Liver (tissue), 9 donors: ENCODE measurements around the gene P3H4. TPM values are rescaled to one million over a fixed set of nuclear protein-coding genes. Genes with fewer than 3 reads are reported as not detected.

Experiments used
- DNase-seq: peaks from one replicate; pipeline ENCODE4 v3.0.0-alpha.2; 2017; ENCODE audit warnings: low spot score
- H3K27ac ChIP-seq, 2 donors: one replicate each; pipeline ENCODE4 v1.7.0; 2013; ENCODE audit warnings: inconsistent platforms in 2 of 2, low read length in 2 of 2, control low read depth in 1 of 2, low read depth in 1 of 2, mild to moderate bottlenecking in 1 of 2
- H3K27me3 ChIP-seq, 4 donors: one replicate each; pipeline versions ENCODE4 v1.6.1 to v1.7.0; 2013; ENCODE audit warnings: low read length in 3 of 4, inconsistent platforms in 1 of 4, mild to moderate bottlenecking in 1 of 4, moderate library complexity in 1 of 4; ENCODE audit not compliant: control insufficient read depth in 4 of 4, insufficient read depth in 4 of 4
- H3K36me3 ChIP-seq, 4 donors: one replicate each; pipeline versions ENCODE4 v1.6.1 to v1.7.0; 2013; ENCODE audit warnings: low read length in 3 of 4, mild to moderate bottlenecking in 3 of 4, low read depth in 1 of 4, moderate library complexity in 1 of 4; ENCODE audit not compliant: control insufficient read depth in 4 of 4, insufficient read depth in 3 of 4
- H3K4me1 ChIP-seq, 4 donors: one replicate each; pipeline versions ENCODE4 v1.6.1 to v1.7.0; 2013; ENCODE audit warnings: low read length in 3 of 4, mild to moderate bottlenecking in 3 of 4, moderate library complexity in 1 of 4; ENCODE audit not compliant: control insufficient read depth in 4 of 4, insufficient read depth in 4 of 4
- H3K4me3 ChIP-seq, 3 donors: one replicate each; pipeline versions ENCODE4 v1.6.1 to v1.7.0; 2013; ENCODE audit warnings: low read length in 3 of 3, control low read depth in 1 of 3, low read depth in 1 of 3, mild to moderate bottlenecking in 1 of 3
- H3K9ac ChIP-seq, 2 donors: one replicate each; pipeline ENCODE4 v1.7.0; 2013; ENCODE audit warnings: low read length in 2 of 2, mild to moderate bottlenecking in 2 of 2, moderate library complexity in 2 of 2, control low read depth in 1 of 2, low read depth in 1 of 2
- H3K9me3 ChIP-seq, 4 donors: one replicate each; pipeline versions ENCODE4 v1.6.1 to v1.7.0; 2013; ENCODE audit warnings: low read length in 3 of 4; ENCODE audit not compliant: control insufficient read depth in 4 of 4
- ATF3 ChIP-seq: IDR thresholded peaks from 2 replicates; pipeline ENCODE4 v1.6.1; 2016; ENCODE audit warnings: antibody characterized with exemption
- EGR1 ChIP-seq, 2 donors: IDR thresholded peaks; 2 replicates each; pipeline ENCODE4 v1.6.1; 2016 to 2018; ENCODE audit warnings: antibody characterized with exemption in 2 of 2, low read depth in 2 of 2
- FOXA1 ChIP-seq: IDR thresholded peaks from 2 replicates; pipeline ENCODE4 v1.6.1; 2016; ENCODE audit warnings: antibody characterized with exemption
- FOXA2 ChIP-seq: IDR thresholded peaks from 2 replicates; pipeline ENCODE4 v1.6.1; 2016; ENCODE audit warnings: antibody characterized with exemption
- GABPA ChIP-seq, 2 donors: IDR thresholded peaks in 1 of 2; conservative IDR thresholded peaks in 1 of 2; 2 replicates each; pipeline ENCODE4 v1.6.1; 2016; ENCODE audit warnings: antibody characterized with exemption in 2 of 2, mild to moderate bottlenecking in 1 of 2, moderate library complexity in 1 of 2
- HNF4A ChIP-seq, 2 donors: conservative IDR thresholded peaks; 2 replicates each; pipeline ENCODE4 v1.6.1; 2016; ENCODE audit warnings: antibody characterized with exemption in 2 of 2, mild to moderate bottlenecking in 2 of 2
- HNF4G ChIP-seq: IDR thresholded peaks from 2 replicates; pipeline ENCODE4 v1.6.1; 2016; ENCODE audit warnings: antibody characterized with exemption
- JUND ChIP-seq, 2 donors: IDR thresholded peaks; 2 replicates each; pipeline ENCODE4 v1.6.1; 2016; ENCODE audit warnings: antibody characterized with exemption in 2 of 2
- NR2F2 ChIP-seq: IDR thresholded peaks from 2 replicates; pipeline ENCODE4 v1.6.1; 2016; ENCODE audit warnings: antibody characterized with exemption
- RAD21 ChIP-seq, 2 donors: IDR thresholded peaks; 2 replicates each; pipeline ENCODE4 v1.6.1; 2016; ENCODE audit warnings: antibody characterized with exemption in 2 of 2, mild to moderate bottlenecking in 2 of 2
- REST ChIP-seq: IDR thresholded peaks from 2 replicates; pipeline ENCODE4 v1.6.1; 2016; ENCODE audit warnings: antibody characterized with exemption, mild to moderate bottlenecking
- RXRA ChIP-seq, 2 donors: IDR thresholded peaks; 2 replicates each; pipeline ENCODE4 v1.6.1; 2017 to 2018; ENCODE audit warnings: antibody characterized with exemption in 2 of 2, mild to moderate bottlenecking in 1 of 2
- SP1 ChIP-seq: IDR thresholded peaks from 2 replicates; pipeline ENCODE4 v1.6.1; 2018; ENCODE audit warnings: antibody characterized with exemption, mild to moderate bottlenecking
- TAF1 ChIP-seq: conservative IDR thresholded peaks from 2 replicates; pipeline ENCODE4 v1.6.1; 2016; ENCODE audit warnings: antibody characterized with exemption, mild to moderate bottlenecking
- YY1 ChIP-seq: IDR thresholded peaks from 2 replicates; pipeline ENCODE4 v1.6.1; 2016; ENCODE audit warnings: antibody characterized with exemption, mild to moderate bottlenecking
- WGBS: extraction: QIAGEN DNeasy Blood & Tissue Kit; methylation state at CpG from one replicate; pipeline ENCODE4 v1.1.7; 2013; 5-methylcytosine and 5-hydroxymethylcytosine counted together
- polyA plus RNA-seq, 2 donors: library from polyadenylated mRNA; stranded (reverse) in 1 of 2; unstranded in 1 of 2; fragments of 200-250 nt in 1 of 2; fragments of >200 nt in 1 of 2; fragmentation: Nextera tagmentation in 1 of 2; extraction: Ambion mirVana in 1 of 2; gene quantifications; one replicate each; pipeline versions ENCODE4 v1.2.1 to v1.2.3, GENCODE V29; 2013 to 2015
- total RNA-seq, 2 donors: library from RNA; depleted of rRNA; stranded (reverse); fragments of >200 nt; gene quantifications; one replicate each; pipeline ENCODE4 v1.2.3, GENCODE V29; 2014
- TF ChIP-seq, protein P1 (sequence below): fragments of 150-350 bp; IDR thresholded peaks from 2 replicates; pipeline ENCODE4 v1.5.1; 2017; ENCODE audit warnings: improper control_type of control experiment, low read depth, low read length; ENCODE audit not compliant: missing input control
- TF ChIP-seq, protein P2 (sequence below): IDR thresholded peaks from 2 replicates; pipeline ENCODE4 v1.6.1; 2016; ENCODE audit warnings: antibody characterized with exemption
- TF ChIP-seq, protein P3 (sequence below): IDR thresholded peaks from 2 replicates; pipeline ENCODE4 v1.6.1; 2016; ENCODE audit warnings: antibody characterized with exemption
- donor health status: healthy.
- donor health status: healthy.
- donor health status: healthy.
- donor health status: healthy.
- donor health status: healthy.

P3H4 gene
- total and polyA plus RNA-seq, 4 donors = 1.7 to 5.6 (median 2.3) TPM

DNA sequence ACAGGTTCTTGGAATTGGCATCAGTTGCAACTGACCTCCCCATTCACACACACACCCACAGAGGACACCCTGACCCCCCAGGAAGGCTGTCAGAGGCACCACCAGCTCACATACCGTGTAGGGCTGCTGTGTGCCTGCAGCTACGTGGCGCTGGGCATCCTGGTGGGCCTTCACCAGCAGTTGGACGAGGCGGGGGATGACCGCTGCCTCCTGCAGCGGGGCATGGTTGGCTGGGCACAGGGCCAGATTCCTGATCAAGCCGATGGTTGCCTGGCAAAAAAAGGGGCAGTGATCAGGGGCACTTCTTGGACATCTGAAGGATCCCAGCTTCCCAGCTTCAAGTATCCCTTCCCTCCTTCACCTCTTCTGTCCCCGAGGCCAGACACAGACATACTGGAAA, 53.1 kb downstream of the P3H4 start (continued):
- TF ChIP-seq, protein P1, sequence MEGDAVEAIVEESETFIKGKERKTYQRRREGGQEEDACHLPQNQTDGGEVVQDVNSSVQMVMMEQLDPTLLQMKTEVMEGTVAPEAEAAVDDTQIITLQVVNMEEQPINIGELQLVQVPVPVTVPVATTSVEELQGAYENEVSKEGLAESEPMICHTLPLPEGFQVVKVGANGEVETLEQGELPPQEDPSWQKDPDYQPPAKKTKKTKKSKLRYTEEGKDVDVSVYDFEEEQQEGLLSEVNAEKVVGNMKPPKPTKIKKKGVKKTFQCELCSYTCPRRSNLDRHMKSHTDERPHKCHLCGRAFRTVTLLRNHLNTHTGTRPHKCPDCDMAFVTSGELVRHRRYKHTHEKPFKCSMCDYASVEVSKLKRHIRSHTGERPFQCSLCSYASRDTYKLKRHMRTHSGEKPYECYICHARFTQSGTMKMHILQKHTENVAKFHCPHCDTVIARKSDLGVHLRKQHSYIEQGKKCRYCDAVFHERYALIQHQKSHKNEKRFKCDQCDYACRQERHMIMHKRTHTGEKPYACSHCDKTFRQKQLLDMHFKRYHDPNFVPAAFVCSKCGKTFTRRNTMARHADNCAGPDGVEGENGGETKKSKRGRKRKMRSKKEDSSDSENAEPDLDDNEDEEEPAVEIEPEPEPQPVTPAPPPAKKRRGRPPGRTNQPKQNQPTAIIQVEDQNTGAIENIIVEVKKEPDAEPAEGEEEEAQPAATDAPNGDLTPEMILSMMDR = no peak
- TF ChIP-seq, protein P2, sequence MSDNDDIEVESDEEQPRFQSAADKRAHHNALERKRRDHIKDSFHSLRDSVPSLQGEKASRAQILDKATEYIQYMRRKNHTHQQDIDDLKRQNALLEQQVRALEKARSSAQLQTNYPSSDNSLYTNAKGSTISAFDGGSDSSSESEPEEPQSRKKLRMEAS = no peak

DNA sequence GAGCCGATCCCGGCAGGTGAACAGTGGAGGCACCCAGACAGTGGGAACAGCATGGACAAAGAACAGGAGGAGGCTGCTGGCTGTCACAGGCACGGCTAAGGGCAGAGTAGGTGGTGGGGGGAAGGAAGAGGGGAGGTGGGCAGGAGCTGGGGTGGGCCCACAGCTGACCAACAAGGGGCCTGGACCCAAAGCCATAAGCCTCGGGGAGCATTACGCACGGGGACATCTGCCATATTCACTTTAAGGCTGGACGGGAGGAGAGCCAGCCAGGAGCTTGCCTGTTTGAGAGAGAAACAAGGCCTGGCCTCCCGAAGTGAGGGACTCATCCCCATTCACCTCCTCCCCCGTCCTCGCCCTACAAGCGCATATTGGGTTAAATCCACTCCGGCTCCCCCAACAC, 57.7 kb downstream of the P3H4 start:
- peaks cover 16 to 38% (median 25%) of the 10 kb centered on the region in 4 donors for H3K36me3 ChIP-seq
- H3K27ac ChIP-seq = no peak overlapping the region
- WGBS = 89% methylated on average over 12 of the region's 12 CpGs
- no peaks in the 10 kb centered on the region for H3K9me3 ChIP-seq
- DNase-seq = no peak
- no peaks in the 10 kb centered on the region for H3K4me1 ChIP-seq
- H3K4me3 ChIP-seq = no peak overlapping the region
- H3K27me3 ChIP-seq = no peaks in the 10 kb centered on the region
- no peak overlapping the region for H3K9ac ChIP-seq
- no peak for TF ChIP-seq HNF4A (conservative IDR thresholded peaks at IDR 0.05)
- TF ChIP-seq YY1 = no peak
- TF ChIP-seq ATF3 = no peak
- no peak for TF ChIP-seq EGR1 (IDR thresholded peaks at IDR 0.05; ENCODE audit: low read depth in 2 of 2)
- TF ChIP-seq TAF1 = no peak
- TF ChIP-seq JUND (IDR thresholded peaks at IDR 0.05) = no peak
- TF ChIP-seq, protein P1 = no peak
- no peak for TF ChIP-seq FOXA1
- no peak for TF ChIP-seq REST
- no peak for TF ChIP-seq NR2F2
- TF ChIP-seq, protein P2 = no peak
- TF ChIP-seq RXRA (IDR thresholded peaks at IDR 0.05) = no peak
- TF ChIP-seq FOXA2 = no peak
- TF ChIP-seq RAD21 (IDR thresholded peaks at IDR 0.05) = no peak
- no peak for TF ChIP-seq GABPA (IDR thresholded peaks at IDR 0.05 in 1 of 2, conservative IDR thresholded peaks at IDR 0.05 in 1 of 2)
- TF ChIP-seq SP1 = no peak
- TF ChIP-seq, protein P3, sequence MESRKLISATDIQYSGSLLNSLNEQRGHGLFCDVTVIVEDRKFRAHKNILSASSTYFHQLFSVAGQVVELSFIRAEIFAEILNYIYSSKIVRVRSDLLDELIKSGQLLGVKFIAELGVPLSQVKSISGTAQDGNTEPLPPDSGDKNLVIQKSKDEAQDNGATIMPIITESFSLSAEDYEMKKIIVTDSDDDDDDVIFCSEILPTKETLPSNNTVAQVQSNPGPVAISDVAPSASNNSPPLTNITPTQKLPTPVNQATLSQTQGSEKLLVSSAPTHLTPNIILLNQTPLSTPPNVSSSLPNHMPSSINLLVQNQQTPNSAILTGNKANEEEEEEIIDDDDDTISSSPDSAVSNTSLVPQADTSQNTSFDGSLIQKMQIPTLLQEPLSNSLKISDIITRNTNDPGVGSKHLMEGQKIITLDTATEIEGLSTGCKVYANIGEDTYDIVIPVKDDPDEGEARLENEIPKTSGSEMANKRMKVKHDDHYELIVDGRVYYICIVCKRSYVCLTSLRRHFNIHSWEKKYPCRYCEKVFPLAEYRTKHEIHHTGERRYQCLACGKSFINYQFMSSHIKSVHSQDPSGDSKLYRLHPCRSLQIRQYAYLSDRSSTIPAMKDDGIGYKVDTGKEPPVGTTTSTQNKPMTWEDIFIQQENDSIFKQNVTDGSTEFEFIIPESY = no peak
- TF ChIP-seq HNF4G = no peak
